ENCODE data around the gene BRIX1. TPM values are rescaled to one million over a fixed set of nuclear protein-coding genes. Genes with fewer than 3 reads are reported as not detected.

BRIX1 gene, protein sequence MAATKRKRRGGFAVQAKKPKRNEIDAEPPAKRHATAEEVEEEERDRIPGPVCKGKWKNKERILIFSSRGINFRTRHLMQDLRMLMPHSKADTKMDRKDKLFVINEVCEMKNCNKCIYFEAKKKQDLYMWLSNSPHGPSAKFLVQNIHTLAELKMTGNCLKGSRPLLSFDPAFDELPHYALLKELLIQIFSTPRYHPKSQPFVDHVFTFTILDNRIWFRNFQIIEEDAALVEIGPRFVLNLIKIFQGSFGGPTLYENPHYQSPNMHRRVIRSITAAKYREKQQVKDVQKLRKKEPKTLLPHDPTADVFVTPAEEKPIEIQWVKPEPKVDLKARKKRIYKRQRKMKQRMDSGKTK
- 10 to 100 TPM; 13.4 to 23.7 (median 20.3) TPM for total RNA-seq

DNA sequence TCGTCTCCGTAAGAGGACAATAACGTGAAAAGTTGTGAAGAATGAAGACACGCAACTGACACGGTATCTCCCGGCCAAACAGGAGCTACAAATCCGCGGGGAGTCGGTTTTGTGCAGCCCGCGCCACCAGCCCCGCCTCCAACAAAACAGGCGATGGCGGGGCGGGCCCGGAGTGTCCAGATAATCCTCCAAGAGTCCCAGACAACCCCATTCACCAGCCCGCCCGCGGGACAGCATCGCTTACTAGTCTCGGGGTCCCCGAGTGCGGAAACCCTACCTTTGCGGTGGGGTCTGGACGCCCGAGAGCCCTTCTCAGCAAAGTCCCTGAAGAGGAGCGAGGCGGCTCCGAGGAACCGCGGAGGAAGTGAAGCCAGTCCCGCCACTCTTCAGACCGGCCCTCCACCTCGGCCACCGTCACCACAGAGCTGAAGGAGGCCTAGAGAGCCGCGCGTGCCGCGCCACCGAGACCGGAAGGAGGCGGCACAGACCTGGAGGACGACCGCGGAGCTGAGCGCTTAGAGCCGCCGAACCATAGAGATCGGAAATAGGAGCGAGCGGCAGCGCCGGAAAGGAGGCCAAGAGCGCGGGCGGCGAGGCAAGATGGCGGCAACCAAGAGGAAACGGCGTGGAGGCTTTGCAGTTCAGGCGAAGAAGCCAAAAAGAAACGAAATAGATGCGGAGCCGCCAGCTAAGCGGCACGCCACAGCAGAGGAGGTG is at the start of gene BRIX1, which contains the start of gene RAD1:
BRIX1 (plus strand) TSS at position 573 of the 717 bp plus-strand sequence; CDS start at position 601, 28 bp downstream.
RAD1 (minus strand) TSS at position 366 of the 717 bp plus-strand sequence. CDS start 612 bp downstream, outside the sequence.
- WGBS, 2 donors: 0% methylated on average over 50 to 58 of the region's 67 CpGs
- TF ChIP-seq, protein P1, sequence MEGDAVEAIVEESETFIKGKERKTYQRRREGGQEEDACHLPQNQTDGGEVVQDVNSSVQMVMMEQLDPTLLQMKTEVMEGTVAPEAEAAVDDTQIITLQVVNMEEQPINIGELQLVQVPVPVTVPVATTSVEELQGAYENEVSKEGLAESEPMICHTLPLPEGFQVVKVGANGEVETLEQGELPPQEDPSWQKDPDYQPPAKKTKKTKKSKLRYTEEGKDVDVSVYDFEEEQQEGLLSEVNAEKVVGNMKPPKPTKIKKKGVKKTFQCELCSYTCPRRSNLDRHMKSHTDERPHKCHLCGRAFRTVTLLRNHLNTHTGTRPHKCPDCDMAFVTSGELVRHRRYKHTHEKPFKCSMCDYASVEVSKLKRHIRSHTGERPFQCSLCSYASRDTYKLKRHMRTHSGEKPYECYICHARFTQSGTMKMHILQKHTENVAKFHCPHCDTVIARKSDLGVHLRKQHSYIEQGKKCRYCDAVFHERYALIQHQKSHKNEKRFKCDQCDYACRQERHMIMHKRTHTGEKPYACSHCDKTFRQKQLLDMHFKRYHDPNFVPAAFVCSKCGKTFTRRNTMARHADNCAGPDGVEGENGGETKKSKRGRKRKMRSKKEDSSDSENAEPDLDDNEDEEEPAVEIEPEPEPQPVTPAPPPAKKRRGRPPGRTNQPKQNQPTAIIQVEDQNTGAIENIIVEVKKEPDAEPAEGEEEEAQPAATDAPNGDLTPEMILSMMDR (IDR thresholded peaks at IDR 0.05): no peak
- TF ChIP-seq POLR2A (IDR thresholded peaks at IDR 0.05): no peak
- peak; percentile 94 to 99 for DNase-seq (ENCODE audit: low spot score in 2 of 2)
- intact Hi-C loops (cut with DNase I; ENCODE audit: low total_unique reads): no loop called here
- H3K4me3 ChIP-seq (ENCODE audit: low read depth, poor library complexity, severe bottlenecking): peak within 1 kb of the TSS; percentile 98

DNA sequence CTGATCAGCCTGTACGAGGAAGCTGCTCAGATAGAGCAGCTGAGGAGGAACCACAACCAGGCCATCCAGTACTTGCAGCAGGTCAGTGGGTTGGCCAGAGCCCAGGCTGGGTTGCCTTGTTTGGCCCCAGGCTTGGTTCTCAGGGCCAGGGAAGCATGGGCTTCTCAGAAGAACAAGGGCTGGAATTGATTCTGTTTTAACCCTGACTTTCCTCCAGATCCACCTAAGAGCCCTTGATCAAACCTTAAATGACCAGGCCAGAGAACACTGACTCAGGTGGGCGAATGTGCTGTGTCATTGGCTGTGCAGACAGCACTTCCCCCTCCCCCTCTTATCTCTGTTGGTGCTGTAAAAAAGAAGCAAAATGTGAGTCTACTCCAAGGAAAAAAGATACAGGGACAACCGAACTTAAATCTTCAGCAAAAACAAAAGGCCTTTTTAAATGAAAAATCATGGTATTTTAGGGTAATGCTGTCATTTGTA is 48.5 kb upstream of the BRIX1 start:
- TF ChIP-seq, protein P1 (IDR thresholded peaks at IDR 0.05): no peak
- no peak for TF ChIP-seq POLR2A (IDR thresholded peaks at IDR 0.05)
- H3K4me3 ChIP-seq (ENCODE audit: low read depth, poor library complexity, severe bottlenecking): no peak overlapping the region
- WGBS, 2 donors: 81 to 87% methylated on average over 3 of the region's 3 CpGs
- DNase-seq (ENCODE audit: low spot score in 2 of 2): peak in 1 of 2 donors; percentile 18
- intact Hi-C loops (cut with DNase I; ENCODE audit: low total_unique reads): no loop called here

DNA sequence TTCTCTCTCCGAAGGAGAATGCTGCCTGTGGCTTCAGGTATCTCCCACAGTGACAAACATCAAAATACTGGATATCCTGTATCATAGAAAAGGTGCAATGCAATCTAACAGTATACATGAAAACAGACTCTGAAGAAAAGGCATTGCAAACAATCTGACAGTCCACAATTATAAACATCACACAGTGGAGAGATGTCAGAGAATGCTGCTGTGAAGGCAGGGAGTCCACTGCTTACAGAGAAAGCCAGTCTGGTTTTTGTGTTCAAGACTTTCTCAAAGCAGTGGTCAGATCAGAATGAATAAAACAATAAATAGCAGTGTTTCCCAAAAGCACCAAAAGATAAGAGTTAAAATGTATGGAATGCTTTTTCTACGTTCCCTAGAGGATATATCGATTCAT is 47.9 kb upstream of the BRIX1 start:
- TF ChIP-seq, protein P1 (IDR thresholded peaks at IDR 0.05): no peak
- no peak for TF ChIP-seq POLR2A (IDR thresholded peaks at IDR 0.05)
- intact Hi-C loops (cut with DNase I; ENCODE audit: low total_unique reads): no loop called here
- H3K4me3 ChIP-seq (ENCODE audit: low read depth, poor library complexity, severe bottlenecking): no peak overlapping the region
- no peak for DNase-seq (ENCODE audit: low spot score in 2 of 2)
- 86 to 90% methylated on average over 3 of the region's 3 CpGs for WGBS, 2 donors

DNA sequence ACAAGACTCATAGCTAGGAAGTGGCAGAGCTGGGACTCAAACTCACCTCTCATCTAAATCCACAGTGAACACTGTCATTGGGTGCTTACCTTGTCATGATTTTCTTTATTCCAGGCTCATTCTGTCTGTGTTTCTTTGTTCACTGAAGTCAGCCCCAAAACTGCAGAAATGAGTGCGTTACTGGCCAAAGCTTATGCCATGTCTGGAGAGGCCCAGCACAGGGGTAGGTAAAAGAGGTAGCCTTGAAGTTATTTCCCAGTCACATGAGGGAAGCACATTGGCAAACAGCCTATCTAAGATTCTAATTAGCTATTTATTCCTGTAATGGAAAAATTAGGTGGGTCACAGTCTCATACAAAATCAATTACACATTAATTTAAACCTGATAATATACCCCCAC is 46.7 kb upstream of the BRIX1 start:
- 93 to 100% methylated on average over 1 of the region's 1 CpG for WGBS, 2 donors
- no peak overlapping the region for H3K4me3 ChIP-seq (ENCODE audit: low read depth, poor library complexity, severe bottlenecking)
- DNase-seq (ENCODE audit: low spot score in 2 of 2): no peak
- TF ChIP-seq POLR2A (IDR thresholded peaks at IDR 0.05): no peak
- TF ChIP-seq, protein P1 (IDR thresholded peaks at IDR 0.05): no peak
- intact Hi-C loops (cut with DNase I; ENCODE audit: low total_unique reads): no loop called here

DNA sequence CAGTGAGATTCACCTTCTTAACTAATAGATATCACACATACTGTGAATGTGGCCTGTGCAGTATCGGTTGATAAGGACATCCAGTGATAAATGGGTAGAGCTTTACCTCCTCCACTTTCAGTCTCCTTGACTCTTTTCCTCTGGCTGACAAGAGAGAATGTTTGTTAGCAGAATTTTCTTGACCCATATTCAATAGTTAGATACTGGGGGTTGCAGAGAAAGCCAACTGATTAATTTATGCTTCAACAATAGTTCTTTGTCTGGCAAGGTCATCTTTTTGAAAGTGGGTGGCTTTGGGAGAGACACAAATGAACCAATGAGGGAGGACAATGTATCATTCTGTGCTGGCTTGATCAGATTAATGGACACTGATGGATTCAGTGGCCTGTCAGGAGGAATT is 46.3 kb upstream of the BRIX1 start:
- WGBS, 2 donors: 91 to 94% methylated on average over 1 of the region's 1 CpG
- no peak overlapping the region for H3K4me3 ChIP-seq (ENCODE audit: low read depth, poor library complexity, severe bottlenecking)
- intact Hi-C loops (cut with DNase I; ENCODE audit: low total_unique reads): no loop called here
- TF ChIP-seq, protein P1 (IDR thresholded peaks at IDR 0.05): no peak
- TF ChIP-seq POLR2A (IDR thresholded peaks at IDR 0.05): no peak
- DNase-seq (ENCODE audit: low spot score in 2 of 2): no peak

Data from lower leg skin (tissue), 4 donors.